ENCODE results near the gene FSTL5.

DNA sequence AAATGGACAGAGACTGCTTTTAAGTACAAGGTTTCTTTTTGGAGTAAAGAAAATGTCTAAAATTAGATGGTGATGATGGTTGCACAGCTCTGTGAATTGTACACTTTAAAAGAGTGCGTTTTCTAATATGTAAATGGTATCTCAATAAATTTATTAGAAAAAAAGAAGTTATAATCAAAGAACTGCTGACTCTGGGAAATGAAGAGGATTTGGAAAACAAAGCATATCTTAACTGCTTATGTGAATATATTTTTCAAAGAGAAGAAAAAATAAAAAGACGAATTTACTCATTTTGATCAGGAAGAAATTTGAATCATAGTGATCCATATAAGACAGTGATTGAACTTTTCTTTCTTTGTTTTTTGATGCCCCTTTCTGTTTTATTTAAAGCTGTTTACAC is 45.9 kb upstream of the FSTL5 start:
- TF ChIP-seq MAX (IDR thresholded peaks at IDR 0.05; ENCODE audit: insufficient read depth, insufficient read length) (no peak), CTCF (IDR thresholded peaks at IDR 0.05; ENCODE audit: extremely low read depth in 1 of 2, insufficient read depth in 1 of 2, low read depth in 1 of 2, low read length in 2 of 2) (no peak), EZH2 (IDR thresholded peaks at IDR 0.05; ENCODE audit: borderline replicate concordance, low read depth, low read length, severe bottlenecking) (no peak), GATA2 (IDR thresholded peaks at IDR 0.05; ENCODE audit: insufficient read depth, insufficient read length, low read depth, low read length) (no peak), POLR2A (IDR thresholded peaks at IDR 0.05; ENCODE audit: low read depth, low read length) (no peak), POLR2AphosphoS5 (IDR thresholded peaks at IDR 0.05; ENCODE audit: insufficient read depth, low read depth, low read length) (no peak), MYC (IDR thresholded peaks at IDR 0.05; ENCODE audit: low read depth, low read length) (no peak), FOS (IDR thresholded peaks at IDR 0.05; ENCODE audit: borderline replicate concordance, insufficient read depth, low read length) (no peak)

All from endothelial cell of umbilical vein (primary cell).